ENCODE results near the gene DPH3.

The DPH3 gene

GRCh38 chr3:16253601-16254000 lies 11.1 kb downstream of the DPH3 start:
- Mint-ChIP-seq H3K27ac (no peak overlapping the region), H3K36me3 (peaks cover 7% of the 10 kb centered on the region), H3K9me3 (no peaks in the 10 kb centered on the region), H3K4me1 (peaks cover 17% of the 10 kb centered on the region), H3K4me3 (no peak overlapping the region)
- no peak for ATAC-seq
- DNase-seq (ENCODE audit: low spot score in 2 of 2) = peak in 1 of 2 donors; percentile 45

- H3K9me3 Mint-ChIP-seq = no peaks in the 10 kb centered on the region
Measured at GRCh38 chr3:16252988-16253387, 11.8 kb downstream of the DPH3 start.

GRCh38 chr3:16252243-16252978 lies 12.3 kb downstream of the DPH3 start:
- H3K27ac Mint-ChIP-seq = no peak overlapping the region
- peaks cover 5% of the 10 kb centered on the region for H3K36me3 Mint-ChIP-seq
- no peak for DNase-seq (ENCODE audit: low spot score in 2 of 2)
- H3K4me3 Mint-ChIP-seq = no peak overlapping the region
- ATAC-seq = no peak
- no peaks in the 10 kb centered on the region for H3K9me3 Mint-ChIP-seq
- H3K4me1 Mint-ChIP-seq = peaks cover 28% of the 10 kb centered on the region

More at GRCh38 chr3:16252988-16253387, 11.8 kb downstream of the DPH3 start:
- H3K4me3 Mint-ChIP-seq = no peak overlapping the region
- H3K36me3 Mint-ChIP-seq = peaks cover 5% of the 10 kb centered on the region
- no peak overlapping the region for H3K27ac Mint-ChIP-seq
- DNase-seq (ENCODE audit: low spot score in 2 of 2) (no peak), ATAC-seq (no peak)
- H3K4me1 Mint-ChIP-seq = peaks cover 22% of the 10 kb centered on the region

GRCh38 chr3:16251316-16252085 lies 13.2 kb downstream of the DPH3 start:
- no peak for DNase-seq (ENCODE audit: low spot score in 2 of 2)
- ATAC-seq = no peak
- Mint-ChIP-seq H3K36me3 (no peaks in the 10 kb centered on the region), H3K4me3 (no peak overlapping the region), H3K4me1 (peaks cover 36% of the 10 kb centered on the region), H3K9me3 (no peaks in the 10 kb centered on the region), H3K27ac (no peak overlapping the region)

GRCh38 chr3:16249886-16250285 lies 14.9 kb downstream of the DPH3 start:
- Mint-ChIP-seq H3K27ac (no peak overlapping the region), H3K36me3 (no peaks in the 10 kb centered on the region), H3K9me3 (no peaks in the 10 kb centered on the region), H3K4me1 (peaks cover 28% of the 10 kb centered on the region), H3K4me3 (no peak overlapping the region)
- no peak for ATAC-seq
- DNase-seq (ENCODE audit: low spot score in 2 of 2) = no peak

- no peak for ATAC-seq
- Mint-ChIP-seq H3K9me3 (no peaks in the 10 kb centered on the region), H3K27ac (no peak overlapping the region), H3K36me3 (no peaks in the 10 kb centered on the region), H3K4me1 (peaks cover 22% of the 10 kb centered on the region), H3K4me3 (no peak overlapping the region)
- DNase-seq (ENCODE audit: low spot score in 2 of 2) = no peak
Measured at GRCh38 chr3:16249336-16249735, 15.4 kb downstream of the DPH3 start.

GRCh38 chr3:16248556-16248955 lies 16.2 kb downstream of the DPH3 start:
- Mint-ChIP-seq H3K4me1 (peaks cover 26% of the 10 kb centered on the region), H3K9me3 (no peaks in the 10 kb centered on the region), H3K27ac (no peak overlapping the region), H3K4me3 (no peak overlapping the region), H3K36me3 (no peaks in the 10 kb centered on the region)
- ATAC-seq (no peak), DNase-seq (ENCODE audit: low spot score in 2 of 2) (no peak)

- no peaks in the 10 kb centered on the region for H3K36me3 Mint-ChIP-seq
- peaks cover 31% of the 10 kb centered on the region for H3K4me1 Mint-ChIP-seq
- peak overlapping the region; percentile 56 for H3K4me3 Mint-ChIP-seq
- ATAC-seq (peak; percentile 84), DNase-seq (ENCODE audit: low spot score in 2 of 2) (peak; percentile 69 to 84)
- H3K9me3 Mint-ChIP-seq = no peaks in the 10 kb centered on the region
- H3K27ac Mint-ChIP-seq = peak overlapping the region; percentile 74
Measured at GRCh38 chr3:16247282-16248061, 17.3 kb downstream of the DPH3 start.

- H3K4me1 Mint-ChIP-seq = peaks cover 36% of the 10 kb centered on the region
- DNase-seq (ENCODE audit: low spot score in 2 of 2) (no peak), ATAC-seq (no peak)
- no peaks in the 10 kb centered on the region for H3K9me3 Mint-ChIP-seq
- no peak overlapping the region for H3K27ac Mint-ChIP-seq
- no peak overlapping the region for H3K4me3 Mint-ChIP-seq
- H3K36me3 Mint-ChIP-seq = no peaks in the 10 kb centered on the region
Measured at GRCh38 chr3:16245609-16246008, 19.1 kb downstream of the DPH3 start.

- Mint-ChIP-seq H3K4me1 (peaks cover 40% of the 10 kb centered on the region), H3K4me3 (no peak overlapping the region), H3K36me3 (no peaks in the 10 kb centered on the region), H3K27ac (peak overlapping the region; percentile 13), H3K9me3 (no peaks in the 10 kb centered on the region)
- DNase-seq (ENCODE audit: low spot score in 2 of 2) = no peak
- peak; percentile 29 for ATAC-seq
Measured at GRCh38 chr3:16243706-16244490, 20.8 kb downstream of the DPH3 start.

- Mint-ChIP-seq H3K36me3 (no peaks in the 10 kb centered on the region), H3K9me3 (no peaks in the 10 kb centered on the region), H3K4me1 (peaks cover 28% of the 10 kb centered on the region), H3K4me3 (no peak overlapping the region), H3K27ac (no peak overlapping the region)
- ATAC-seq (no peak), DNase-seq (ENCODE audit: low spot score in 2 of 2) (no peak)
Measured at GRCh38 chr3:16242177-16242576, 22.6 kb downstream of the DPH3 start.

- no peaks in the 10 kb centered on the region for H3K9me3 Mint-ChIP-seq
- ATAC-seq (no peak), DNase-seq (ENCODE audit: low spot score in 2 of 2) (no peak)
- peaks cover 22% of the 10 kb centered on the region for H3K4me1 Mint-ChIP-seq
- H3K36me3 Mint-ChIP-seq = no peaks in the 10 kb centered on the region
- no peak overlapping the region for H3K4me3 Mint-ChIP-seq
- H3K27ac Mint-ChIP-seq = no peak overlapping the region
Measured at GRCh38 chr3:16241225-16241624, 23.5 kb downstream of the DPH3 start.

- Mint-ChIP-seq H3K36me3 (no peaks in the 10 kb centered on the region), H3K27ac (no peak overlapping the region), H3K9me3 (no peaks in the 10 kb centered on the region), H3K4me3 (no peak overlapping the region), H3K4me1 (peaks cover 22% of the 10 kb centered on the region)
- DNase-seq (ENCODE audit: low spot score in 2 of 2) = no peak
- ATAC-seq = peak; percentile 61
Measured at GRCh38 chr3:16240229-16241023, 24.3 kb downstream of the DPH3 start.

- DNase-seq (ENCODE audit: low spot score in 2 of 2) (no peak), ATAC-seq (no peak)
- no peaks in the 10 kb centered on the region for H3K36me3 Mint-ChIP-seq
- H3K4me3 Mint-ChIP-seq = no peak overlapping the region
- H3K27ac Mint-ChIP-seq = no peak overlapping the region
- peaks cover 22% of the 10 kb centered on the region for H3K4me1 Mint-ChIP-seq
- no peaks in the 10 kb centered on the region for H3K9me3 Mint-ChIP-seq
Measured at GRCh38 chr3:16239780-16240179, 25.0 kb downstream of the DPH3 start.
